Measurements from ENCODE around the gene ATAD2B. TPM values are rescaled to one million over a fixed set of nuclear protein-coding genes. Genes with fewer than 3 reads are reported as not detected.
"Not testable (repeated sequence)": the region's sequence is repeated elsewhere in the genome, so short reads cannot be mapped to it uniquely, and the experiment has no call there.

ATAD2B gene
- total RNA-seq, 1 donor: 17.4 TPM

DNA sequence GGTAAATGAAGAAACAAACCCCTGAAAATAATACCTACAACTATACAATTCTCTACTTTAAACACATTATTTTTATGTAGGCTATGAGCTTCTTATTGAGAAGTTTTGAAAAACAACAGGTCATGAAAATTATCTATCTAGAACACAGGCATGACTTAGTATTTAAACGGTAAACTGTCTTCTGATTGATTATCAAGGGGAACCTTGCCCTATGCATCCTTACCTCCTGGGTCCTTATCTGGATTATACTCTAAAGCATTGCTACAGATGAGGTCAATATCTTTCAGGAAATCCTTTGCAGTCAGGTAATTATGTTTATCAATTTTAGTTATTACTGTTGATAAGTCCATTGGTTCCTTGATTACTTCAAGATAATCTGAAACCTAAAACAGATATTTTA, 144.3 kb downstream of the ATAD2B start:
- Histone ChIP-seq H3K79me2 (ENCODE audit: insufficient read depth, low read length) (no peaks in the 10 kb centered on the region), H2AFZ (ENCODE audit: low read length) (no peak overlapping the region), H3K36me3 (ENCODE audit: insufficient read depth, low read length) (peaks cover 6% of the 10 kb centered on the region), H3K27me3 (ENCODE audit: insufficient read depth, low read length) (no peaks in the 10 kb centered on the region), H3K4me3 (ENCODE audit: insufficient read depth, low read length) (no peak overlapping the region), H3K4me1 (ENCODE audit: insufficient read depth, low read length) (no peaks in the 10 kb centered on the region), H3K9me3 (ENCODE audit: low read depth, low read length) (no peaks in the 10 kb centered on the region), H4K20me1 (ENCODE audit: insufficient read depth, low read length) (no peaks in the 10 kb centered on the region), H3K27ac (ENCODE audit: low read depth, low read length) (no peak overlapping the region), H3K4me2 (ENCODE audit: insufficient read depth, low read length) (no peak overlapping the region)
- DNase-seq (ENCODE audit: insufficient read length, low spot score, missing footprints): no peak
- TF ChIP-seq, protein P1, sequence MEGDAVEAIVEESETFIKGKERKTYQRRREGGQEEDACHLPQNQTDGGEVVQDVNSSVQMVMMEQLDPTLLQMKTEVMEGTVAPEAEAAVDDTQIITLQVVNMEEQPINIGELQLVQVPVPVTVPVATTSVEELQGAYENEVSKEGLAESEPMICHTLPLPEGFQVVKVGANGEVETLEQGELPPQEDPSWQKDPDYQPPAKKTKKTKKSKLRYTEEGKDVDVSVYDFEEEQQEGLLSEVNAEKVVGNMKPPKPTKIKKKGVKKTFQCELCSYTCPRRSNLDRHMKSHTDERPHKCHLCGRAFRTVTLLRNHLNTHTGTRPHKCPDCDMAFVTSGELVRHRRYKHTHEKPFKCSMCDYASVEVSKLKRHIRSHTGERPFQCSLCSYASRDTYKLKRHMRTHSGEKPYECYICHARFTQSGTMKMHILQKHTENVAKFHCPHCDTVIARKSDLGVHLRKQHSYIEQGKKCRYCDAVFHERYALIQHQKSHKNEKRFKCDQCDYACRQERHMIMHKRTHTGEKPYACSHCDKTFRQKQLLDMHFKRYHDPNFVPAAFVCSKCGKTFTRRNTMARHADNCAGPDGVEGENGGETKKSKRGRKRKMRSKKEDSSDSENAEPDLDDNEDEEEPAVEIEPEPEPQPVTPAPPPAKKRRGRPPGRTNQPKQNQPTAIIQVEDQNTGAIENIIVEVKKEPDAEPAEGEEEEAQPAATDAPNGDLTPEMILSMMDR (IDR thresholded peaks at IDR 0.05; ENCODE audit: extremely low read depth, low read depth, low read length): no peak

DNA sequence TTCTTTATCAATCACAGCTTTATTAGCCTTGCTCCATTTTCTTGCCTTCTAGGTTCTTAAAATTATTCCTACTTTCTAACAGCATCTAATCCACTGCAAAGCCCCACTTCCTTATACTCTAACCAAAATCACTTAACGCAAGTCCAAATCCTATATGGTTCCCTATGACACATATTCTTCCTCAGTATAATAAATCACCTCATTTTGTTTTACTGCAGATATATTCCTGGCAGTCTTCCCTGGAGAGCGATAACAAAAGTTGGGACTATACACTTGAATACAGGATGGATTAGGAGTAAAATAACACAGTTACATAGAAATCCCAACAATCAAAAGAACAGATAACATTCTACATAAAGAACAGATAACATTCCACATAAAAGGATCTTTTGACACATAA, 144.8 kb downstream of the ATAD2B start:
- no peak for DNase-seq (ENCODE audit: insufficient read length, low spot score, missing footprints)
- H3K27ac ChIP-seq (ENCODE audit: low read depth, low read length): no peak overlapping the region
- H3K4me2 ChIP-seq (ENCODE audit: insufficient read depth, low read length): no peak overlapping the region
- no peaks in the 10 kb centered on the region for H3K9me3 ChIP-seq (ENCODE audit: low read depth, low read length)
- H3K4me3 ChIP-seq (ENCODE audit: insufficient read depth, low read length): no peak overlapping the region
- no peaks in the 10 kb centered on the region for H3K79me2 ChIP-seq (ENCODE audit: insufficient read depth, low read length)
- H4K20me1 ChIP-seq (ENCODE audit: insufficient read depth, low read length): no peaks in the 10 kb centered on the region
- H2AFZ ChIP-seq (ENCODE audit: low read length): no peak overlapping the region
- peaks cover 6% of the 10 kb centered on the region for H3K36me3 ChIP-seq (ENCODE audit: insufficient read depth, low read length)
- H3K4me1 ChIP-seq (ENCODE audit: insufficient read depth, low read length): no peaks in the 10 kb centered on the region
- TF ChIP-seq, protein P1 (IDR thresholded peaks at IDR 0.05; ENCODE audit: extremely low read depth, low read depth, low read length): no peak
- H3K27me3 ChIP-seq (ENCODE audit: insufficient read depth, low read length): no peaks in the 10 kb centered on the region

DNA sequence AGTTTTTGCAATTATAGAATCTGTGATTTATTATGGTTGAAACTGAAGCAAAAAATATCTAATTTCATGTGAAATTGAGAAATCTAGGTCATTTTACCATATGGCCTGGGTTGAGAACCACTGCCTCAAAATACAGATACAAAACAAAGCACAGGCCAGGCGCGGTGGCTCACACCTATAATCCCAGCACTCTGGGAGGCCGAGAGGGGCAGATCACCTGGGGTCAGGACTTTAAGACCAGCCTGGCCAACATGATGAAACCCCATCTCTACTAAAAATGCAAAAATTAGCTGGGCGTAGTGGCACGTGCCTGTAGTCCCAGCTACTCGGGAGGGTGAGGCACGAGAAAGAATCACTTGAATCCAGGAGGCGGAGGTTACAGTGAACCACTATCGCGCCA, 146.5 kb downstream of the ATAD2B start:
- H3K9me3 ChIP-seq (ENCODE audit: low read depth, low read length); H3K27ac ChIP-seq (ENCODE audit: low read depth, low read length); H3K27me3 ChIP-seq (ENCODE audit: insufficient read depth, low read length); H3K4me3 ChIP-seq (ENCODE audit: insufficient read depth, low read length); DNase-seq (ENCODE audit: insufficient read length, low spot score, missing footprints); H3K4me2 ChIP-seq (ENCODE audit: insufficient read depth, low read length); H3K36me3 ChIP-seq (ENCODE audit: insufficient read depth, low read length); H4K20me1 ChIP-seq (ENCODE audit: insufficient read depth, low read length); H3K79me2 ChIP-seq (ENCODE audit: insufficient read depth, low read length); H2AFZ ChIP-seq (ENCODE audit: low read length); H3K4me1 ChIP-seq (ENCODE audit: insufficient read depth, low read length): not testable (repeated sequence)

DNA sequence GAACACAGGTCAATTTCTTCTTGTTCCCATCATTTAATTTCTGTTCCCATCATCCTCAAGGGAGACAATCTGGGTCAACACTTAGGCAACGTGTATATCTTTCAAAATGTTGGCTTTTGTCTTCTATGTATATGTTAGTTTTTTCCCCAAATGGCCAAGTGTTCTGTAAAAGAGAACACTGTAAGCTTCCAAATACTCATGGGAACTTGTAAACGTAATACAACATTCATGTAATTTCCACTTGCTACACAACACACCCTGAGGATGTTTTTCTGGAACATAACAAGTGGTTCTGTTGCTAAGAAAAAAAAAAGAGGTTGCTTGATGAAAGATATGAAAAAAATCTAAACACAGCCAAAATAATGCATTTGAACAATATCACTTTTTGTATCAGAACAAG, 149.1 kb downstream of the ATAD2B start:
- H3K4me3 ChIP-seq (ENCODE audit: insufficient read depth, low read length): no peak overlapping the region
- H3K27ac ChIP-seq (ENCODE audit: low read depth, low read length): no peak overlapping the region
- no peak for DNase-seq (ENCODE audit: insufficient read length, low spot score, missing footprints)
- H3K9me3 ChIP-seq (ENCODE audit: low read depth, low read length): no peaks in the 10 kb centered on the region
- no peaks in the 10 kb centered on the region for H4K20me1 ChIP-seq (ENCODE audit: insufficient read depth, low read length)
- H2AFZ ChIP-seq (ENCODE audit: low read length): no peak overlapping the region
- TF ChIP-seq, protein P1 (IDR thresholded peaks at IDR 0.05; ENCODE audit: extremely low read depth, low read depth, low read length): no peak
- H3K36me3 ChIP-seq (ENCODE audit: insufficient read depth, low read length): no peaks in the 10 kb centered on the region
- H3K4me1 ChIP-seq (ENCODE audit: insufficient read depth, low read length): no peaks in the 10 kb centered on the region
- no peak overlapping the region for H3K4me2 ChIP-seq (ENCODE audit: insufficient read depth, low read length)
- H3K79me2 ChIP-seq (ENCODE audit: insufficient read depth, low read length): no peaks in the 10 kb centered on the region
- H3K27me3 ChIP-seq (ENCODE audit: insufficient read depth, low read length): no peaks in the 10 kb centered on the region

Measured in osteoblast (primary cell).